DND-41 (cell line): ENCODE measurements around the gene PLCB4.

Experiments used
- CTCF ChIP-seq: IDR thresholded peaks from 2 replicates; pipeline ENCODE4 v1.5.1; 2012; ENCODE audit warnings: borderline replicate concordance, low read length, moderate library complexity, mild to moderate bottlenecking; ENCODE audit not compliant: poor library complexity, severe bottlenecking; ENCODE audit errors: extremely low read depth
- EZH2 ChIP-seq: IDR thresholded peaks from 3 replicates; pipeline ENCODE4 v1.6.1; 2012; ENCODE audit warnings: borderline replicate concordance, low read depth, mild to moderate bottlenecking, moderate library complexity, low read length, inconsistent platforms; ENCODE audit not compliant: severe bottlenecking

GRCh38 chr20:9374072-9374471 is 305.2 kb downstream of the PLCB4 start:
- TF ChIP-seq CTCF: no peak
- TF ChIP-seq EZH2: no peak
